ENCODE results near the gene WNK2. TPM values are rescaled to one million over a fixed set of nuclear protein-coding genes. Genes with fewer than 3 reads are reported as not detected.

WNK2 gene
- total RNA-seq, 2 experiments from 2014 or later, result 0.25 TPM; not detected in 1

DNA sequence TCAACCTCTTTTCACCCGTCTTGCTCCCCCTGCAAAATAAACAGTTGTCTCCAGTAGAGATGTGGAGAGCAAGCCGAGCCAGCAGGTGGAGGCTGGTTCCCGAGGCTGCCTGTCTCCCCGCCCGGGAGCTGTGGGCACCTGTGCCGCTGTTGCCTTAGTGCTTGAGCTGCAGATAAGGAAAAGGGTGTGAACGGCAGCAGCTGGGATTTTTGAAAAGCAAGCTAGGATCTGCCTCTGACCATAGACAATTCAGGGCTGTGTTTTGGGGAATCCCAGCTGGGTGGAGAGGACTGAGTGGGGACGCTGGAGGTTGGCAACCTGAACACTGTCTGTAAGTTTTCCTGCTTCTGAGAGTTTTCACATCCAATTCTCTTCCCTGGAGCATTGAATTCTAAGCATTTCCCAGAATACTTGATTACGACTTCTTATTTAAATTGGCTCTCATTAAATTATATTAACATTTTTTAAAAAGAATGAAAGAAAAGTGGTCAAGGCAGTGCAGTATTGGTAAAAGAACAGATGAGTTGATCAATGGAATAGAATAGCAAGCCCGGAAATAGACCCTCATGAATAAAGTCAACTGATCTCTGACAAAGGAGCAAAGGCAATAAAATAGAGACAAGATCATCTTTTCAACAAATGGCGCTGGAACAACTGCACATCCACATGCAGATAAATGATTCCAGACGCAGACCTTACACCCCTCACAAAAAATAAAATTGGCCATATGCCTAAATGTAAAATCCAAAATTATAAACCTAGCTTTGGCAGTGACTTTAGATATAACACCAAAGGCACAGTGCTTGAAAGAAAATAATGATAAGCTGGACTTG lies 9.7 kb downstream of the WNK2 start:
- ATAC-seq (ENCODE audit: low read depth) (no peak), DNase-seq (no peak)
- H3K9me3 Mint-ChIP-seq, result no peaks in the 10 kb centered on the region
- H3K27me3 Mint-ChIP-seq, result peaks cover 12% of the 10 kb centered on the region
- no peaks in the 10 kb centered on the region for H3K4me1 Mint-ChIP-seq
- POLR2A ChIA-PET, result no interaction called here
- no peaks in the 10 kb centered on the region for H3K36me3 Mint-ChIP-seq
- no peak overlapping the region for H3K4me3 Mint-ChIP-seq
- no peak overlapping the region for H3K27ac Mint-ChIP-seq

- Mint-ChIP-seq H3K4me1 (no peaks in the 10 kb centered on the region), H3K27me3 (peaks cover 12% of the 10 kb centered on the region)
- DNase-seq, result no peak
Measured at GRCh38 chr9:93194221-93194625, 10.3 kb downstream of the WNK2 start.

DNA sequence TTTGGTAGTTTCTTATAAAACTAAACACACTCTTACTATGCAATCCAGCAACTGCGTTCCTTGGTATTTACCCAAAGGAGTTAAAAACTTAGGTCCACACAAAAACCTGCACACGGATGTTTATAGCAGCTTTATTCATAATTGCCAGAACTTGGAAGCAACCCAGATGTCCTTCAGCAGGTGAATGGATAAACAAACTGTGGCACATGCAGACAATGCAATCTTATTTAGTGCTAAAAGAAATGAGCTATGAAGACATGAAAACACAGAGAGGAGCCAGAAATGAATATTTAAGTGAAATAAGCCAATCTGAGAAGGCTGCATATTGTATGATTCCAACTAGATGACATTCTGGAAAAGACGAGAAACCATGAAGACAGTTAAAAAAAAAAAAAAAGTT lies 10.7 kb downstream of the WNK2 start:
- DNase-seq (no peak), ATAC-seq (ENCODE audit: low read depth) (no peak)
- Mint-ChIP-seq H3K27me3 (peaks cover 12% of the 10 kb centered on the region), H3K36me3 (no peaks in the 10 kb centered on the region), H3K9me3 (no peaks in the 10 kb centered on the region), H3K27ac (no peak overlapping the region), H3K4me3 (no peak overlapping the region), H3K4me1 (no peaks in the 10 kb centered on the region)
- POLR2A ChIA-PET, result no interaction called here

More at GRCh38 chr9:93194221-93194625, 10.3 kb downstream of the WNK2 start:
- Mint-ChIP-seq H3K9me3 (no peaks in the 10 kb centered on the region), H3K36me3 (no peaks in the 10 kb centered on the region), H3K4me3 (no peak overlapping the region), H3K27ac (no peak overlapping the region)
- POLR2A ChIA-PET, result no interaction called here
- no peak for ATAC-seq (ENCODE audit: low read depth)

DNA sequence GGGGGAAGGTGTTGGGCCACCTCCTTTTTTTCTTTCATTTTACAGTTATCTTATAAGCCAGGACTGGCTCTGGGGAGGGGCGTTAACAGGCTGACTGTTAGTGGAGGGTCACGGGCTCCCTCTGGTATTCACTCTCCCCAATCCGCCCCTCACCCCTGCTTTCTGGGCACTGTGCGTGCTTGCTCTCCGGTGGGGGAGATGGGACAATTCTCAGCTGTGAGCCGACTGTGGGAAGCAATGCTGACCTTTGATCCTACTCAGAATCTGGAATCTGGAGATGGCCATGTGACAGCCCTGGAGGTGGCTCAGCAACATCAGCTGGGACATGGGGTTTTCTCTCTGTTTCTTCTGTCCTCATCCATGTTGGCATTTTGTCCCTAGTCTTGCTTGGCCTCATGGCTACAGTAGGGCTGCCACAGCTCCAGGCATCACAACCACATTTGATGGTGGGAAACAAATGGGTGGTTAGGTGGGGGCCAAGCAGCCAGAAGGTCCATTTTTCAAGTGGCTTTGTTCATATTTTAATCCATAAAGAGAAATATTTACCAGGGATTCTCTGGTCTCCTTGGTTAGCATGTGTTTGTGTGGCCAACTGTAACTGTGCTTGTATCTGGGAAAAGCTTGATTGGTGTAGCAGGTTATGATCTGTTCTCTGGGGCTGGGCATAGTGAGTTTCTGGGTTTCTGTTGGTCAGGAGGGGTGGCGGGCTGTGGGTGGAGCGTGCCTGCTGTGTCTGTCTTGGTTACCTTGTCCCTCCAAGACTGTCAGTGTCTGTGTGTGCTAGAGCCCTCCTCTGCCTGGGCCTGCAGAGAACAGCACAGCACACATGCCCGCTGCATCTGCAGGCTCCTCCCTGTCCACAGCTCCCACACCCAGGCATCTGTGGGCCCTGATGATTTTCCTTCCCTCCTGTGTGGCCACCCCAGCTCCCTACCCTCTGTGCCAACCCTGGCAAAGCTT lies 12.4 kb downstream of the WNK2 start:
- DNase-seq (no peak), ATAC-seq (ENCODE audit: low read depth) (no peak)
- H3K9me3 Mint-ChIP-seq, result no peaks in the 10 kb centered on the region
- POLR2A ChIA-PET, result interaction anchor here (0.7 kb wide), 1 partner anchor 11 kb away, joined by 7 read pairs; no protein-coding TSS in a partner anchor
- no peak overlapping the region for H3K4me3 Mint-ChIP-seq
- H3K27ac Mint-ChIP-seq, result no peak overlapping the region
- H3K27me3 Mint-ChIP-seq, result peaks cover 12% of the 10 kb centered on the region
- H3K36me3 Mint-ChIP-seq, result no peaks in the 10 kb centered on the region
- no peaks in the 10 kb centered on the region for H3K4me1 Mint-ChIP-seq

DNA sequence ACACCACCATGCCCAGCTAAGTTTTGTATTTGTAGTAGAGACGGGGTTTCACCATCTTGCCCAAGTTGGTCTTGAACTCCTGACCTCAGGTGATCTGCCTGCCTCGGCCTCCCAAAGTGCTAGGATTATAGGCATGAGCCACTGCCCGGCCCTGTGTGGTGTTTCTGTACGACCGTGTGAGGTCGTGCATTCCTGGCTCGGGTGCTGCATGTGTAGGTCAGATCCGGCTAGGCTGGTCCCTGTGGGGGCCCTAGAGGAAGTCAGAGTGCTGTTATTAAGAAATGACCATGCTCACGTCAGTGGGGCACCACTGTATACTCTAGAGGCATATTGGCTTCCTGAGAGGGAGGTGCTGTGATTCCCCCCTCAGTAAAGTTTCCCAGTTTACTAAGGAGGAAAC lies 13.7 kb downstream of the WNK2 start:
- no peak for ATAC-seq (ENCODE audit: low read depth)
- Mint-ChIP-seq H3K27me3 (peaks cover 9% of the 10 kb centered on the region), H3K4me1 (no peaks in the 10 kb centered on the region), H3K36me3 (no peaks in the 10 kb centered on the region), H3K4me3 (no peak overlapping the region), H3K27ac (no peak overlapping the region), H3K9me3 (no peaks in the 10 kb centered on the region)
- POLR2A ChIA-PET, result no interaction called here
- no peak for DNase-seq

DNA sequence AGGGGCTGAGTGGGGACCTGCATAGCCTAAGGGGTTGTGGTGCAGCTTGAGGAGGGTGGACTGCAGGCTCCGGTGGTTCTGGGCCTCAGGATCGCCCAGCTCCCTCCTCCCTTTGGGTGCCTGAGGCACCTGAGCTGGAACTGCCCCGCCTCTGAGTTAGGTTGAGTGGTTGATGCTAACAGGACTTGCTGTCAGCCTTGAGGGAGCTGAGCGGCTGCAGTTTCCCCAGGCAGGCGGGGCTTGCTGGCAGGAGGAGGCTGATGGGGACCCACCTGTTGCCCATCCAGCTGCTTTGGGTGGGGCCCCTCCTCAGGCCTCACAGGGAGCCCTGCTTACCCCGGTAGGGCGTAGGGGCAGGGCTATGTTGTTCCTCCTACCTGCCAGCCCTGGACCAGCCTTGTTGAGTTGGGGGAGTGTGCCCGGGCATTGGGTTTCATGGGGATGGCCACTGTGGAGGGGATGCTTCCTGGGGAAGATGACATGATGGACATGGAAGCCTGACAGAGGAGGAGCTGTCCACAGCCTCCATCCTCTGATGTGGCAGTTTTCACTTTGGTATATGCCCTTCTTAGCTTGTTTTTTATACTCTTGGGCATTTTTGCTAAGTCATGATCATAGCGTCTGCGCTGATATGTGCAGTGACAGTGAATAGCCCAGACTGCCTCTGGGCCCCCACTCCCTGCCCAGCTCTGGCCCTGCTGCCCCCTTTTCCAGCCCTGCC lies 14.3 kb downstream of the WNK2 start:
- POLR2A ChIA-PET, result no interaction called here
- ATAC-seq (ENCODE audit: low read depth) (no peak), DNase-seq (no peak)
- Mint-ChIP-seq H3K27me3 (peaks cover 9% of the 10 kb centered on the region), H3K4me3 (no peak overlapping the region), H3K4me1 (no peaks in the 10 kb centered on the region), H3K36me3 (no peaks in the 10 kb centered on the region), H3K9me3 (no peaks in the 10 kb centered on the region), H3K27ac (no peak overlapping the region)

GRCh38 chr9:93198838-93199625 lies 15.1 kb downstream of the WNK2 start:
- Mint-ChIP-seq H3K9me3 (no peaks in the 10 kb centered on the region), H3K4me1 (no peaks in the 10 kb centered on the region), H3K36me3 (no peaks in the 10 kb centered on the region), H3K27ac (no peak overlapping the region), H3K27me3 (peaks cover 3% of the 10 kb centered on the region), H3K4me3 (no peak overlapping the region)
- ATAC-seq (ENCODE audit: low read depth) (no peak), DNase-seq (no peak)
- POLR2A ChIA-PET, result no interaction called here

DNA sequence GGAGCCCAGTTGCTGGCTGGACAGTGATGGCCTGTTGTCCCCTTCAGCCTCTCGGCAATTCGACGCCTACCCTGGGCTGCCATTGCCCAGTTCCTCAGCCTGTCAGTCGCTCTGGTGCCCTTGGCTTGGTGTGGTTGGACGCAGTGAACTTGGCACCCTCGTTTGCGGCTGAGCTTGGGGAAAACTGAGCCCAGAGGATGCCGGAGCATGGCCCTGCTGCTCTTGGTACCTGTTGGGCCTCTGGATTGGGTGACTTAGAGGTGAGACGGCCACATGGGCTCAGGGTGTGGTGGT lies 16.5 kb downstream of the WNK2 start:
- peaks cover 2% of the 10 kb centered on the region for H3K27me3 Mint-ChIP-seq
- no peak for ATAC-seq (ENCODE audit: low read depth)
- POLR2A ChIA-PET, result no interaction called here
- H3K4me1 Mint-ChIP-seq, result peaks cover 4% of the 10 kb centered on the region
- no peak for DNase-seq
- no peaks in the 10 kb centered on the region for H3K9me3 Mint-ChIP-seq
- no peaks in the 10 kb centered on the region for H3K36me3 Mint-ChIP-seq
- H3K27ac Mint-ChIP-seq, result no peak overlapping the region
- H3K4me3 Mint-ChIP-seq, result no peak overlapping the region

DNA sequence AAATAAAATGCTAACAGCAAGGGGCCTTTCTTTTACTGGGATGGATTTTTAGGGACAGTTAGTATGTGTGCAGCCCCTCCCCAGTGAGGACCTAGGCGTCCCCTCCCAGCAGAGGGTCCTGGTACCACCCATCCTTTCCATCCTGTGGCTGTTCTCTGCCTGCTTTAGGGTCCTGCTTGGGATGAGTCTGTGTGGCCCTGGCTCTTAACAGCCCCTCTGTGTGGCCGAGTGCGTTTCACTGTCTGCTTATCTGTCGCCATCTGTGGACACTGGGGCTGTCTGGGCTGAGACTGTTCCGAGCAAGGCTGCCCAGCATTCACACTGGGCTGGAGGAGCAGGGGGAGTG lies 17.0 kb downstream of the WNK2 start:
- ATAC-seq (ENCODE audit: low read depth) (no peak), DNase-seq (no peak)
- Mint-ChIP-seq H3K9me3 (no peaks in the 10 kb centered on the region), H3K27me3 (peaks cover 2% of the 10 kb centered on the region), H3K4me3 (no peak overlapping the region), H3K27ac (no peak overlapping the region), H3K4me1 (peaks cover 4% of the 10 kb centered on the region), H3K36me3 (no peaks in the 10 kb centered on the region)
- POLR2A ChIA-PET, result no interaction called here

GRCh38 chr9:93203026-93203717 lies 19.2 kb downstream of the WNK2 start:
- ATAC-seq (ENCODE audit: low read depth), result no peak
- Mint-ChIP-seq H3K27ac (no peak overlapping the region), H3K4me3 (no peak overlapping the region), H3K4me1 (peaks cover 4% of the 10 kb centered on the region), H3K27me3 (no peaks in the 10 kb centered on the region), H3K36me3 (no peaks in the 10 kb centered on the region), H3K9me3 (no peaks in the 10 kb centered on the region)
- no peak for DNase-seq
- POLR2A ChIA-PET, result no interaction called here

DNA sequence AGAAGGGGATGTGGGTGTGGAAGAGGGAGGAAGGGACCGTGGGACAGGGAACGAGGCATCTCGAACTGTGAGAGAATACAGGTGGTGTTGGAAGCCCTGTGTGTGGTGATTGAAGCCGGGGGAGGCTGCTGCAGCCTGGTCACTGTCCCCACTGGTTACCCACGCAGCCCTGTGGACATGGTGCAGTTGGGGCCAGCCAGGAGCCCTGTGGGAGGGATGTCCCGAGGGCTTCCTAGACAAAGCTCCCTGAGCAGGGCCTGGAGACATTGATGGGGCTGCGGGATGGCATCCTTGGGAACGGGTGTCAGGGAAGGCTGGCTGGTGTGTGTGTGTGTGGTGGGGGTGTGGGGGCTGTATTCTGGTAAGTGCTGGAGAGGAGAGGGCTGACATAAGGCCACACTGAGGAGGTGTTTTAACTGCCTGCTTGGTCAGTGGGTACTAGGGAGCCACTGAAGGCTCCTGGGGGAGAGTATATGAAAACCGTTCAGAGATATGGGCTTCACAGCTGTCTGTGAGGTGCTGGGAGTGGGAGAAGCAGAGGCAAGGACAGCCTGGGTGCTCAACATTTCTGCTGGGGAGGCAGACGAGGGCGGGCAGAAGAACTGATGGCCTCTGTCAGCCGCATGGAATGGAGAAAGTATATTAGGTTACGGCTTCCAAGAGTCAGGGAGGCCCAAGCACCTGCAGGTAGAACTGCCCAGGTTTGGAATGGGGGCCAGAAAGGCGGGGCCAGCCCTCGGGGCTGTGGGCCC lies 20.0 kb downstream of the WNK2 start:
- no peak for ATAC-seq (ENCODE audit: low read depth)
- Mint-ChIP-seq H3K9me3 (peaks cover 6% of the 10 kb centered on the region), H3K27me3 (no peaks in the 10 kb centered on the region), H3K4me1 (peaks cover 4% of the 10 kb centered on the region), H3K4me3 (no peak overlapping the region), H3K36me3 (no peaks in the 10 kb centered on the region), H3K27ac (no peak overlapping the region)
- no peak for DNase-seq
- POLR2A ChIA-PET, result no interaction called here

DNA sequence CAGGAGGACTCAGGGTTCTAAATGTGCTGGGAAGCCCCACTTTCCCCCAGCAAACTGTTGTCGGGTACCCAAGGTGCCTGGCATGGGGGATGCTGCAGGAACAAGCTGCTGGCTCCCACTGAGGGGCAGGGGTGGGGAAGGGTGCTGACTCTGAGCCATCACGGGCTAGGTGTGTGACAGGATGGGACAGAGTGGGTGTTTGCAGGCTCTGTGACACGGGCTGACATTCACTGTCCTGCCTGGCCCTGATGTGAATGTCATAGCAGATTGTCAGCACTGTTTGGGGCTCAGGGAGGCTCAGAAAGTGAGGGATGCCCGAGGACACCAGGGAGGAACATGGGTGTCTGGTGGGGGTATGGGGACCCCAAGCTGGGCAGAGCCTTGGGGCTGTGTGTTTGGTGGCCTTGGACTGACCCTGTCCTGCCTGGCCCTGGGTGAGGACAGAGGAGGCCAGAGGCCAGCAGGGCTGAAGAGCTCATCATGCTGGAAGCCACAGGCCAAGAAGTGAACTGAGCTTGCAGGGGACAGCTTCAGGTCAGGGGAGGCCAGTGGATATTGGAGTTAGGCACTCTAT lies 20.6 kb downstream of the WNK2 start:
- peaks cover 4% of the 10 kb centered on the region for H3K4me1 Mint-ChIP-seq
- H3K27me3 Mint-ChIP-seq, result no peaks in the 10 kb centered on the region
- peak; percentile 9 for ATAC-seq (ENCODE audit: low read depth)
- H3K36me3 Mint-ChIP-seq, result no peaks in the 10 kb centered on the region
- DNase-seq, result no peak
- no peak overlapping the region for H3K27ac Mint-ChIP-seq
- no peak overlapping the region for H3K4me3 Mint-ChIP-seq
- peaks cover 6% of the 10 kb centered on the region for H3K9me3 Mint-ChIP-seq
- POLR2A ChIA-PET, result no interaction called here

All from activated naive CD8-positive, alpha-beta T cell treated with anti-CD3 and anti-CD28 coated beads, Interleukin-2, amount 10 ng/mL, durations not matched to agents 7 days and 5 days (primary cell).